B cell (primary cell): Measurements from ENCODE around the gene SH3RF3.

ENCODE experiments used
- EZH2 ChIP-seq: IDR thresholded peaks from 2 replicates; pipeline ENCODE4 v1.6.1; 2012; ENCODE audit warnings: borderline replicate concordance, low read depth, mild to moderate bottlenecking, moderate library complexity, low read length; ENCODE audit not compliant: insufficient read depth, poor library complexity, severe bottlenecking
- TF ChIP-seq, protein P1 (sequence below): fragments of 200-600 bp; IDR thresholded peaks from one replicate; pipeline ENCODE4 v1.8.0; 2022; ENCODE audit warnings: antibody characterized with exemption, mild to moderate bottlenecking

DNA sequence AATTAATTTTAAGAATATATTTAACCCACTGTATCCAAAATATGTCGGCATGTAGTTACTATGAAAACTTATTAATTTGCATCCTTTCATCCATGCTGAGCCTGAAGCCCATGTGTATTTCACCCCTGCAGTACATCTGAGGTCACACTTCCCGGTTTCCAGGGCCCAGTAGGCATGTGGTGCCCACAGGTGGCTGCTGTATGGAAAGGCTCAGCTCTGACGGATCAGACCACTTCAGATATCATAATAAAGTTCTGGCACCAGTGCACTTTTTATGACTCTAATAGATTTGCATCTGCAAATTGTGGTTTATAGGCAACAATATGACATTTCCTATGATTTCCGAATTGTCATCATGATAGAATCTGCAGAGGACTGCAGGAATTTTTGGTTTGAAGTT lies 22.5 kb downstream of the SH3RF3 start:
- no peak for TF ChIP-seq EZH2
- TF ChIP-seq, protein P1, sequence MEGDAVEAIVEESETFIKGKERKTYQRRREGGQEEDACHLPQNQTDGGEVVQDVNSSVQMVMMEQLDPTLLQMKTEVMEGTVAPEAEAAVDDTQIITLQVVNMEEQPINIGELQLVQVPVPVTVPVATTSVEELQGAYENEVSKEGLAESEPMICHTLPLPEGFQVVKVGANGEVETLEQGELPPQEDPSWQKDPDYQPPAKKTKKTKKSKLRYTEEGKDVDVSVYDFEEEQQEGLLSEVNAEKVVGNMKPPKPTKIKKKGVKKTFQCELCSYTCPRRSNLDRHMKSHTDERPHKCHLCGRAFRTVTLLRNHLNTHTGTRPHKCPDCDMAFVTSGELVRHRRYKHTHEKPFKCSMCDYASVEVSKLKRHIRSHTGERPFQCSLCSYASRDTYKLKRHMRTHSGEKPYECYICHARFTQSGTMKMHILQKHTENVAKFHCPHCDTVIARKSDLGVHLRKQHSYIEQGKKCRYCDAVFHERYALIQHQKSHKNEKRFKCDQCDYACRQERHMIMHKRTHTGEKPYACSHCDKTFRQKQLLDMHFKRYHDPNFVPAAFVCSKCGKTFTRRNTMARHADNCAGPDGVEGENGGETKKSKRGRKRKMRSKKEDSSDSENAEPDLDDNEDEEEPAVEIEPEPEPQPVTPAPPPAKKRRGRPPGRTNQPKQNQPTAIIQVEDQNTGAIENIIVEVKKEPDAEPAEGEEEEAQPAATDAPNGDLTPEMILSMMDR, result no peak
